Naive thymus-derived CD4-positive, alpha-beta T cell (primary cell): ENCODE measurements around the gene KANSL1L. TPM values are rescaled to one million over a fixed set of nuclear protein-coding genes. Genes with fewer than 3 reads are reported as not detected.

Experiments used
- ATAC-seq: fragments of 150-1000 bp; cut with Tn5 transposase; 2 replicates; pipeline ENCODE4 v1.10.0; 2021; ENCODE audit warnings: mild to moderate bottlenecking, moderate library complexity
- CTCF ChIA-PET: fragments of 350-600 bp; sonication (Branson Sonifier 250); formaldehyde crosslinking; loops from one replicate; lab custom pipeline; 2021; ENCODE audit warnings: antibody characterized with exemption; lab: Charles Lee
- POLR2A ChIA-PET: fragments of 350-600 bp; sonication (Branson Sonifier 250); formaldehyde crosslinking; loops from one replicate; lab custom pipeline; 2021; ENCODE audit warnings: antibody characterized with exemption, inconsistent platforms; lab: Charles Lee
- DNase-seq, 9 donors: peaks; one replicate each; pipeline versions ENCODE4 v3.0.0 to v3.0.0-alpha.2; 2020 to 2022; ENCODE audit warnings: mixed read lengths in 1 of 9
- H3K27ac ChIP-seq: one replicate; pipeline ENCODE4 v1.7.0; 2013; ENCODE audit warnings: mild to moderate bottlenecking, low read depth, low read length, moderate library complexity
- H3K27me3 ChIP-seq, 2 donors: one replicate each; pipeline ENCODE4 v1.7.0; 2013; ENCODE audit warnings: low read length in 2 of 2, mild to moderate bottlenecking in 2 of 2, moderate library complexity in 2 of 2; ENCODE audit not compliant: control insufficient read depth in 2 of 2, insufficient read depth in 2 of 2
- H3K36me3 ChIP-seq, 3 experiments: 1 replicate in 2 of 3; 2 replicates in 1 of 3; pipeline ENCODE4 v1.7.0; 2013; ENCODE audit warnings: low read length in 3 of 3, mild to moderate bottlenecking in 3 of 3, moderate library complexity in 1 of 3; ENCODE audit not compliant: insufficient read depth in 3 of 3, control insufficient read depth in 2 of 3
- H3K4me1 ChIP-seq, 2 donors: one replicate each; pipeline ENCODE4 v1.7.0; 2013; ENCODE audit warnings: low read length in 2 of 2, mild to moderate bottlenecking in 2 of 2, moderate library complexity in 1 of 2; ENCODE audit not compliant: control insufficient read depth in 2 of 2, insufficient read depth in 2 of 2
- H3K4me3 ChIP-seq: 2 replicates; pipeline ENCODE4 v1.7.0; 2013; ENCODE audit warnings: mild to moderate bottlenecking, low read length
- H3K9me3 ChIP-seq, 3 experiments: 1 replicate in 2 of 3; 2 replicates in 1 of 3; pipeline ENCODE4 v1.7.0; 2013; ENCODE audit warnings: low read length in 3 of 3; ENCODE audit not compliant: control insufficient read depth in 2 of 3
- H3K27ac Mint-ChIP-seq, 9 donors: one replicate each; pipeline ENCODE4 v1.8.0; 2020 to 2022; ENCODE audit warnings: mixed read lengths in 9 of 9, mild to moderate bottlenecking in 8 of 9, moderate library complexity in 5 of 9, inconsistent platforms in 2 of 9
- H3K27me3 Mint-ChIP-seq, 5 donors: one replicate each; pipeline ENCODE4 v1.8.0; 2021 to 2022; ENCODE audit warnings: mixed read lengths in 5 of 5, mild to moderate bottlenecking in 1 of 5
- H3K36me3 Mint-ChIP-seq, 5 donors: one replicate each; pipeline ENCODE4 v1.8.0; 2020 to 2022; ENCODE audit warnings: mixed read lengths in 5 of 5, mild to moderate bottlenecking in 3 of 5, inconsistent platforms in 1 of 5
- H3K4me1 Mint-ChIP-seq, 7 donors: one replicate each; pipeline ENCODE4 v1.8.0; 2020 to 2022; ENCODE audit warnings: mixed read lengths in 7 of 7, mild to moderate bottlenecking in 3 of 7, inconsistent platforms in 1 of 7
- H3K4me3 Mint-ChIP-seq, 10 donors: one replicate each; pipeline ENCODE4 v1.8.0; 2020 to 2022; ENCODE audit warnings: mild to moderate bottlenecking in 10 of 10, mixed read lengths in 10 of 10, moderate library complexity in 6 of 10, inconsistent platforms in 2 of 10
- H3K9me3 Mint-ChIP-seq, 11 donors: one replicate each; pipeline ENCODE4 v1.8.0; 2020 to 2022; ENCODE audit warnings: mixed read lengths in 11 of 11, mild to moderate bottlenecking in 4 of 11, inconsistent platforms in 1 of 11, moderate library complexity in 1 of 11
- intact Hi-C, 2 donors: fragments of 100-400 bp; cut with micrococcal nuclease; formaldehyde crosslinking; loops; one replicate each; pipeline ENCODE4 v1.15.1; 2023
- polyA plus RNA-seq, 2 donors: library from polyadenylated mRNA; unstranded; fragments of 300-500 nt; fragmentation: Illumina TruSeq; gene quantifications; one replicate each; pipeline ENCODE4 v1.2.3, GENCODE V29; 2021
- total RNA-seq, 6 experiments: library from RNA in 5 of 6; stranded (reverse) in 5 of 6; gene quantifications; 1 replicate in 5 of 6; 2 replicates in 1 of 6; pipeline ENCODE4 v1.2.3 and lab custom pipeline; 2021 to 2026

KANSL1L gene
- total and polyA plus RNA-seq, 7 experiments from 2014 or later: 1.5 to 23.3 (median 8.4) TPM

DNA sequence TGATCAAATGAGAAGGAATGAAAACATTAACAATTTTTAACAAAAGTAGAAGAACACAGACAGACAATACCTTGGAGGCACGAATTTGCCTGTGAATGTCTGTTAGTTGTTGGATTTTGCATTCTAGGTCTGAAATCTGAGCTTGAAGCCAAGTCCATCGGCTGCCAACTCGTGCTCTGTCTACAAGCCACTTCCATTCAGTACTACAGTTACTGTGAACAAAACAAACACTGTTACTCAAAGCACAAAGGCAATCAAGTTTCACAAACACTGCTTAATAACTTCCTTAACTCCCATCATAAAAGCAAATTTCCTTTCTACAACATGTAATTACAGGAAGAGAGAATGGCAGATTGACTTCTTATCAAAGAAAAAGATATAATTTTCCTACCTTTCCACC, 42.2 kb downstream of the KANSL1L start:
- DNase-seq: no peak
- no peak for ATAC-seq
- Histone ChIP-seq H3K36me3 (peaks cover 0 to 11% (median 0%) of the 10 kb centered on the region in 3 experiments), H3K4me3 (no peak overlapping the region), H3K9me3 (no peaks in the 10 kb centered on the region), H3K4me1 (no peaks in the 10 kb centered on the region), H3K27me3 (no peaks in the 10 kb centered on the region), H3K27ac (no peak overlapping the region)
- Mint-ChIP-seq H3K9me3 (peaks cover 0 to 33% (median 16%) of the 10 kb centered on the region in 11 donors), H3K4me3 (no peak overlapping the region), H3K36me3 (peaks cover 10 to 45% (median 36%) of the 10 kb centered on the region in 5 donors), H3K4me1 (peaks cover 3 to 19% (median 7%) of the 10 kb centered on the region in 7 donors), H3K27me3 (no peaks in the 10 kb centered on the region), H3K27ac (peak overlapping the region in 2 of 9 donors; percentile 72 to 76)
- POLR2A ChIA-PET: no interaction called here
- intact Hi-C loops: no loop called here
- CTCF ChIA-PET: no interaction called here

DNA sequence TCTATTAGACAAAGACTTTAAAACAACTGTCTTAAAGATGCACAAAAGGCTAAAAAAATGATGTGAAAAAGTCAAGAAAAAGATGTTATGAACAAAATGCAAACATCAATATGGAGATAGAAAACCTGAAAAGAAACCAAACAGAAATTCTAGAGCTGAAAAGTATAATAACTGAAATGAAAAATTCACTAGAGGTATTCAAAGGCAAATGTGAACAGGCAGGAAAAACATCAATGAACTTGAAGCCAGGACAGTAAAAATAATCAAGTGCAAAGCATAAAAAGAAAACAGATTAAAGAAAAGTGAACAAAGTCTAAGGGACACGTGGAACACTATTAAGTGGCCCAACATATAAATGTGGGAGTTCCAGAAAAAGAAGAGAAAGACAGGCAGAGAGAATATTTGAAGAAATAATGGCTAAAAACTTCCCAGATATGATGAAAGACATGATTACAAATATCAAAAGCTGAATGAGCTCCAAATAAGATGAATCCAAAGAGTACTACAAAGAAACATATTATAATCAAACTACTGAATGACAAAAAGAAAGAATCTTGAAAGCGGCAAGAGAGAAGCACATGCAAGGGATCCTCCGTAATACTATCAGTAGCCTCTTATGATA, 57.5 kb downstream of the KANSL1L start:
- POLR2A ChIA-PET: no interaction called here
- Mint-ChIP-seq H3K27ac (no peak overlapping the region), H3K36me3 (peaks cover 7 to 62% (median 59%) of the 10 kb centered on the region in 5 donors), H3K27me3 (no peaks in the 10 kb centered on the region), H3K4me3 (no peak overlapping the region), H3K4me1 (peaks cover 0 to 6% (median 0%) of the 10 kb centered on the region in 7 donors), H3K9me3 (peaks cover 17 to 59% (median 33%) of the 10 kb centered on the region in 11 donors)
- no peak overlapping the region for H3K4me3 ChIP-seq
- H3K4me1 ChIP-seq: no peaks in the 10 kb centered on the region
- intact Hi-C loops: no loop called here
- no peaks in the 10 kb centered on the region for H3K27me3 ChIP-seq
- H3K9me3 ChIP-seq: peaks cover 0 to 22% (median 6%) of the 10 kb centered on the region in 3 experiments
- DNase-seq (no peak), ATAC-seq (no peak)
- no peak overlapping the region for H3K27ac ChIP-seq
- H3K36me3 ChIP-seq: peaks cover 0 to 7% (median 0%) of the 10 kb centered on the region in 3 experiments
- CTCF ChIA-PET: no interaction called here

DNA sequence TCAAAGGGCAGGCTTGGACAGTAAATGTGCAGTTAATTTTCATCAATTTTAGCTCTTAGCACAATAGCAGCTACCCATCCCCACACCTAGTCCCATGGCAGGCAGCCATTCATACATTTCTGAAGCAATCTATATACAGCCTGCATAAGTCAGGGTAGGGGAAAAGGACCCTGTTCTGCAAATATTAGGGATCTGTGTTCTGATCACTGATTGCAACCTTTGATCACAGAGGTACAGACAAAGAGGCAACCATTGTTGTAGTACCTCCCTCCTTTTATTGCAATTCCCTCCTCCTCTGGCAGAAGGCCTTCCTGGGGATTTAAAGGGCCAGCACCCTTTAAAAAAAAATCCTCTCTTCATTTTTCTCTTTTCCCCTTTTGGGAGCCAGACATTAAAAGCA, 58.3 kb downstream of the KANSL1L start:
- POLR2A ChIA-PET: no interaction called here
- CTCF ChIA-PET: no interaction called here

DNA sequence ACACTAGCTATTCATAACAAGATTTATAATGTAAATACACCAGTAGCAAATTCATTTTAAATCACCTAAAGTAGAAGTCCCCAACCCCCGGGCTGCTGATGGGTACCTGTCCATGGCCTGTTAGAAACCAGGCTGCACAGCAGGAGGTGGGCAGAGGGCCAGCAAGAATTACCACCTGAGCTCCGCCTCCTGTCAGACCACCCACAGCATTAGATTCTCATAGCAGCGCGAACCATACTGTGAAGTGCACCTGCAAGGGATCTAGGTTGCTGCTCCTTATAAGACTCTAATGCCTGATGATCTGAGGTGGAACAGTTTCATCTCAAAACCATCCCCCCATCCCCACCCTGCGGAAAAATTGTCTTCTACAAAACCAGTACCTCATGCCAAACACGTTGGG, 71.3 kb downstream of the KANSL1L start:
- no peaks in the 10 kb centered on the region for H3K9me3 ChIP-seq
- H3K36me3 Mint-ChIP-seq: peaks cover 6 to 44% (median 35%) of the 10 kb centered on the region in 5 donors
- peaks cover 0 to 2% (median 0%) of the 10 kb centered on the region in 11 donors for H3K9me3 Mint-ChIP-seq
- no peaks in the 10 kb centered on the region for H3K36me3 ChIP-seq
- H3K27me3 ChIP-seq: no peaks in the 10 kb centered on the region
- H3K27ac Mint-ChIP-seq: no peak overlapping the region
- no peak overlapping the region for H3K4me3 ChIP-seq
- DNase-seq (no peak), ATAC-seq (no peak)
- no peak overlapping the region for H3K27ac ChIP-seq
- peaks cover 0 to 2% (median 0%) of the 10 kb centered on the region in 7 donors for H3K4me1 Mint-ChIP-seq
- ChIA-PET POLR2A (no interaction called here), CTCF (no interaction called here)
- intact Hi-C loops: loop anchor here in 1 of 2 donors (5.0 kb wide), 1 partner anchor 32 kb away; no protein-coding TSS in a partner anchor
- no peaks in the 10 kb centered on the region for H3K4me1 ChIP-seq
- no peaks in the 10 kb centered on the region for H3K27me3 Mint-ChIP-seq
- H3K4me3 Mint-ChIP-seq: no peak overlapping the region

More for the DNA sequence above, 58.3 kb downstream of the KANSL1L start:
- intact Hi-C loops: no loop called here
- no peaks in the 10 kb centered on the region for H3K4me1 ChIP-seq
- H3K4me1 Mint-ChIP-seq: peaks cover 0 to 7% (median 0%) of the 10 kb centered on the region in 7 donors
- H3K9me3 ChIP-seq: peaks cover 0 to 22% (median 6%) of the 10 kb centered on the region in 3 experiments
- peaks cover 7 to 69% (median 62%) of the 10 kb centered on the region in 5 donors for H3K36me3 Mint-ChIP-seq
- ATAC-seq: no peak
- H3K27me3 Mint-ChIP-seq: no peaks in the 10 kb centered on the region
- no peak overlapping the region for H3K4me3 Mint-ChIP-seq
- H3K27me3 ChIP-seq: no peaks in the 10 kb centered on the region
- H3K36me3 ChIP-seq: peaks cover 0 to 7% (median 0%) of the 10 kb centered on the region in 3 experiments
- no peak overlapping the region for H3K4me3 ChIP-seq
- no peak for DNase-seq
- peaks cover 17 to 52% (median 33%) of the 10 kb centered on the region in 11 donors for H3K9me3 Mint-ChIP-seq
- no peak overlapping the region for H3K27ac Mint-ChIP-seq
- no peak overlapping the region for H3K27ac ChIP-seq

DNA sequence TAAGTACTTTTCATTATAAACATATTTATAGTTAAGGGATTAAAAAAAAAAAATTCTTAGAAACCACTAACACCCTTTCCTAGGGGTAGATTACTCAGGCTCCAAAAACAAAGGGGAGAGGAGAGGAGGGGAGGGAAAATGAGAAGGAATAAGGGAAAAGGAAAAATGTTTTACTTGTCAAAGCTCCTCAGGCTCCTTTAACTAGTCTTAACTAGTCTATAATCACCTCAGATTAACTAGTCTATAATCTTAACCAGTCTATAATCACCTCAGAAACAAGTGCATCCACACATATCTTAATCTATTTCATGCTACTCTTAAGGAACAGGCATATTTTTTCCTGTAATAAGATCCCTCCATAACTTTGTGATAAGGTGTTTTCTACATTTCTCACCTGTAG, 76.4 kb downstream of the KANSL1L start:
- no peak for ATAC-seq
- no peak overlapping the region for H3K27ac Mint-ChIP-seq

DNA sequence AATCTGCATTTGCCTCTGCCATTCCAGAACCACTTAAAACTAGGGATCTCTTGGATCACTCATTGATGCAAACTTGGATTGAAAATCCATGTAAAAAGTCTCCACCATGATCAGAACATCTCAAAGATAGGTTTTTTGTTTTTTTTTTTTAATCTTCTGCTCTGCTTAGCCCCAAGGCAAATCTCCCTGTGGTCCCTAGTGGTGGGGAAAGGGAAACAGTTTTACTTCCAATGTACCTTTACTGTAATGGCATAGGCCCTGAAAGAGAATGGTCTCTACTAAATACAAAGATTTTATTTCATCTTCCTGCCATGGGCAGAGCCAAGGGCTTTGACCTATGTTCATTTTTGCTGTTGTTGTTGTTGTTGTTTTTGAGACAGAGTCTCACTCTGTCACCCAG, 78.4 kb downstream of the KANSL1L start:
- Histone ChIP-seq H3K36me3 (no peaks in the 10 kb centered on the region), H3K27ac (no peak overlapping the region), H3K27me3 (no peaks in the 10 kb centered on the region), H3K4me3 (no peak overlapping the region), H3K9me3 (no peaks in the 10 kb centered on the region), H3K4me1 (no peaks in the 10 kb centered on the region)
- H3K9me3 Mint-ChIP-seq: no peaks in the 10 kb centered on the region
- peaks cover 0 to 2% (median 0%) of the 10 kb centered on the region in 7 donors for H3K4me1 Mint-ChIP-seq
- DNase-seq (no peak), ATAC-seq (no peak)
- ChIA-PET CTCF (no interaction called here), POLR2A (no interaction called here)
- no peak overlapping the region for H3K4me3 Mint-ChIP-seq
- no peaks in the 10 kb centered on the region for H3K27me3 Mint-ChIP-seq
- intact Hi-C loops: no loop called here
- no peak overlapping the region for H3K27ac Mint-ChIP-seq
- H3K36me3 Mint-ChIP-seq: peaks cover 0 to 28% (median 4%) of the 10 kb centered on the region in 5 donors

More for the DNA sequence above, 76.4 kb downstream of the KANSL1L start:
- intact Hi-C loops: loop anchor here in 1 of 2 donors (5.0 kb wide), 1 partner anchor 38 kb away; no protein-coding TSS in a partner anchor
- no peaks in the 10 kb centered on the region for H3K4me1 ChIP-seq
- POLR2A ChIA-PET: no interaction called here
- no peaks in the 10 kb centered on the region for H3K36me3 ChIP-seq
- no peaks in the 10 kb centered on the region for H3K9me3 ChIP-seq
- peaks cover 0 to 2% (median 0%) of the 10 kb centered on the region in 7 donors for H3K4me1 Mint-ChIP-seq
- H3K27ac ChIP-seq: no peak overlapping the region
- CTCF ChIA-PET: no interaction called here
- H3K27me3 ChIP-seq: no peaks in the 10 kb centered on the region
- no peak overlapping the region for H3K4me3 Mint-ChIP-seq
- no peaks in the 10 kb centered on the region for H3K9me3 Mint-ChIP-seq
- H3K36me3 Mint-ChIP-seq: peaks cover 0 to 29% (median 4%) of the 10 kb centered on the region in 5 donors
- H3K27me3 Mint-ChIP-seq: no peaks in the 10 kb centered on the region
- no peak for DNase-seq
- no peak overlapping the region for H3K4me3 ChIP-seq

DNA sequence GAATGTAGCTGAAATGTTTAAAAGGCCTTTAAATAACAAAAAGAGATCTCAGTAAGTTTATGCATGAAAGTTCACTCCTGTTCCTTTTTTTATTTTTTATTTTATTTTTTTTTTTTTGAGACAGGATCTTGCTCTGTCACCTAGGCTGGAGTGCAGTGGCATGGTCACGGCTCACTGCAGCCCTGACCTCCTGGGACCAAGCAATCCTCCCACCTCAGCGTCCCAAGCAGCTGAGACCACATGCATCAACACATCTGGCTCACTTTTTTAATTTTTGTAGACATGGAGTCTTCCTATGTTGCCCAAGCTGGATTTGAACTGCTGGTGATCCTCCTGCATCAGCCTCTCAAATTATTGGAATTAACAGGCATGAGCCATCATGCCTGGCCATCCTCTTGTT, 84.3 kb downstream of the KANSL1L start:
- Mint-ChIP-seq H3K36me3 (peaks cover 0 to 9% (median 4%) of the 10 kb centered on the region in 5 donors), H3K27me3 (peaks cover 0 to 2% (median 0%) of the 10 kb centered on the region in 5 donors), H3K4me1 (no peaks in the 10 kb centered on the region), H3K4me3 (no peak overlapping the region), H3K27ac (no peak overlapping the region), H3K9me3 (no peaks in the 10 kb centered on the region)
- Histone ChIP-seq H3K36me3 (no peaks in the 10 kb centered on the region), H3K4me1 (no peaks in the 10 kb centered on the region), H3K27me3 (no peaks in the 10 kb centered on the region), H3K27ac (no peak overlapping the region), H3K9me3 (no peaks in the 10 kb centered on the region), H3K4me3 (no peak overlapping the region)
- DNase-seq: no peak
- intact Hi-C loops: no loop called here
- ChIA-PET POLR2A (no interaction called here), CTCF (no interaction called here)
- ATAC-seq: no peak
